Measurements from ENCODE around the gene RNF39.

DNA sequence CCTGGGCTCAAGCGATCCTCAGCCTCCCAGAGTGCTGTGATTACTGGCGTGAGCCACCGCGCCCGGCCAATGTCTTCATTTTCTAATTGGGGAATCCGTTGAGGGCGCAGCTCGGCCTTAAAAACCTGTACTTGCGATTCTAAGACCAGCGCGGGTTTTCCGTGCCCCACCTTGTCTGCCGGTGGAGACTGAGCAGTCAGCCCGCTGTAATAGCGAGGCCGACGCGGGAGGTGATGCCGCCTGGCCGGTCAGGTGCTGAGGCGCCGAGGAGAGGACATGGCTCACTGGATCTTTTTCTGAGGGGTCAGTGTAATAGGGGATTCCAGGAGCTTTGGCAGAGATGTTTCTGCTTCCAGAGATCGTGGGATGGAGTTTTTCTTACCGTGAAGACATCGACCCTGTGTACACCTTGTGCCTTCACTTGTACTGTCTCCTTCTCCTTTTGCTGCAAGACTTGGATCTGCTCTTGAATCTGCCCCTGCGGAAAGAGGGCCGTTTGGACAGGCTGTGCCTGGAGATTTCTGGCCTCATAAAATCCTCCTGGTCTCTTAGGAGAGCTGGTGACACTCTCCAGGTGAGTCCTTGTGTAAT, 35.8 kb upstream of the RNF39 start:
- TF ChIP-seq, protein P1, sequence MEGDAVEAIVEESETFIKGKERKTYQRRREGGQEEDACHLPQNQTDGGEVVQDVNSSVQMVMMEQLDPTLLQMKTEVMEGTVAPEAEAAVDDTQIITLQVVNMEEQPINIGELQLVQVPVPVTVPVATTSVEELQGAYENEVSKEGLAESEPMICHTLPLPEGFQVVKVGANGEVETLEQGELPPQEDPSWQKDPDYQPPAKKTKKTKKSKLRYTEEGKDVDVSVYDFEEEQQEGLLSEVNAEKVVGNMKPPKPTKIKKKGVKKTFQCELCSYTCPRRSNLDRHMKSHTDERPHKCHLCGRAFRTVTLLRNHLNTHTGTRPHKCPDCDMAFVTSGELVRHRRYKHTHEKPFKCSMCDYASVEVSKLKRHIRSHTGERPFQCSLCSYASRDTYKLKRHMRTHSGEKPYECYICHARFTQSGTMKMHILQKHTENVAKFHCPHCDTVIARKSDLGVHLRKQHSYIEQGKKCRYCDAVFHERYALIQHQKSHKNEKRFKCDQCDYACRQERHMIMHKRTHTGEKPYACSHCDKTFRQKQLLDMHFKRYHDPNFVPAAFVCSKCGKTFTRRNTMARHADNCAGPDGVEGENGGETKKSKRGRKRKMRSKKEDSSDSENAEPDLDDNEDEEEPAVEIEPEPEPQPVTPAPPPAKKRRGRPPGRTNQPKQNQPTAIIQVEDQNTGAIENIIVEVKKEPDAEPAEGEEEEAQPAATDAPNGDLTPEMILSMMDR (IDR thresholded peaks at IDR 0.05): no peak
- no peak for TF ChIP-seq POLR2A (IDR thresholded peaks at IDR 0.05)

Measured in thyroid gland (tissue), 4 donors.